Neutrophil (primary cell): ENCODE results near the gene ARMH4.

Experiments
- H3K27ac ChIP-seq: fragments of 200-600 bp; sonication (generic); 2 replicates; pipeline ENCODE4 v1.5.1; 2016; ENCODE audit warnings: mild to moderate bottlenecking, moderate library complexity
- H3K27me3 ChIP-seq: fragments of 200-600 bp; sonication (generic); 2 replicates; pipeline ENCODE4 v1.6.0; 2016; ENCODE audit warnings: mild to moderate bottlenecking
- H3K36me3 ChIP-seq: fragments of 200-600 bp; sonication (generic); 2 replicates; pipeline ENCODE4 v1.5.1; 2017
- H3K4me1 ChIP-seq, 2 experiments: fragments of 200-600 bp in 1 of 2; sonication (generic) in 1 of 2; 1 replicate in 1 of 2; 2 replicates in 1 of 2; pipeline versions ENCODE4 v1.5.1 to v1.6.1; 2013 to 2016; ENCODE audit warnings: low read depth in 1 of 2, low read length in 1 of 2, mild to moderate bottlenecking in 1 of 2, moderate library complexity in 1 of 2; ENCODE audit not compliant: control insufficient read depth in 1 of 2, insufficient read depth in 1 of 2
- H3K4me3 ChIP-seq, 2 experiments: fragments of 200-600 bp in 1 of 2; sonication (generic) in 1 of 2; 1 replicate in 1 of 2; 2 replicates in 1 of 2; pipeline ENCODE4 v1.5.1; 2013 to 2016; ENCODE audit warnings: low read depth in 1 of 2, low read length in 1 of 2, mild to moderate bottlenecking in 1 of 2, moderate library complexity in 1 of 2
- H3K9me3 ChIP-seq: fragments of 200-600 bp; sonication (generic); 2 replicates; pipeline ENCODE4 v1.5.1; 2016
- TF ChIP-seq, protein P1 (sequence below): fragments of 200-600 bp; sonication (generic); IDR thresholded peaks from 2 replicates; pipeline ENCODE4 v1.5.1; 2016; ENCODE audit warnings: antibody characterized with exemption

Gene ARMH4, protein sequence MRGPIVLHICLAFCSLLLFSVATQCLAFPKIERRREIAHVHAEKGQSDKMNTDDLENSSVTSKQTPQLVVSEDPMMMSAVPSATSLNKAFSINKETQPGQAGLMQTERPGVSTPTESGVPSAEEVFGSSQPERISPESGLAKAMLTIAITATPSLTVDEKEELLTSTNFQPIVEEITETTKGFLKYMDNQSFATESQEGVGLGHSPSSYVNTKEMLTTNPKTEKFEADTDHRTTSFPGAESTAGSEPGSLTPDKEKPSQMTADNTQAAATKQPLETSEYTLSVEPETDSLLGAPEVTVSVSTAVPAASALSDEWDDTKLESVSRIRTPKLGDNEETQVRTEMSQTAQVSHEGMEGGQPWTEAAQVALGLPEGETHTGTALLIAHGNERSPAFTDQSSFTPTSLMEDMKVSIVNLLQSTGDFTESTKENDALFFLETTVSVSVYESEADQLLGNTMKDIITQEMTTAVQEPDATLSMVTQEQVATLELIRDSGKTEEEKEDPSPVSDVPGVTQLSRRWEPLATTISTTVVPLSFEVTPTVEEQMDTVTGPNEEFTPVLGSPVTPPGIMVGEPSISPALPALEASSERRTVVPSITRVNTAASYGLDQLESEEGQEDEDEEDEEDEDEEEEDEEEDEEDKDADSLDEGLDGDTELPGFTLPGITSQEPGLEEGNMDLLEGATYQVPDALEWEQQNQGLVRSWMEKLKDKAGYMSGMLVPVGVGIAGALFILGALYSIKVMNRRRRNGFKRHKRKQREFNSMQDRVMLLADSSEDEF

DNA sequence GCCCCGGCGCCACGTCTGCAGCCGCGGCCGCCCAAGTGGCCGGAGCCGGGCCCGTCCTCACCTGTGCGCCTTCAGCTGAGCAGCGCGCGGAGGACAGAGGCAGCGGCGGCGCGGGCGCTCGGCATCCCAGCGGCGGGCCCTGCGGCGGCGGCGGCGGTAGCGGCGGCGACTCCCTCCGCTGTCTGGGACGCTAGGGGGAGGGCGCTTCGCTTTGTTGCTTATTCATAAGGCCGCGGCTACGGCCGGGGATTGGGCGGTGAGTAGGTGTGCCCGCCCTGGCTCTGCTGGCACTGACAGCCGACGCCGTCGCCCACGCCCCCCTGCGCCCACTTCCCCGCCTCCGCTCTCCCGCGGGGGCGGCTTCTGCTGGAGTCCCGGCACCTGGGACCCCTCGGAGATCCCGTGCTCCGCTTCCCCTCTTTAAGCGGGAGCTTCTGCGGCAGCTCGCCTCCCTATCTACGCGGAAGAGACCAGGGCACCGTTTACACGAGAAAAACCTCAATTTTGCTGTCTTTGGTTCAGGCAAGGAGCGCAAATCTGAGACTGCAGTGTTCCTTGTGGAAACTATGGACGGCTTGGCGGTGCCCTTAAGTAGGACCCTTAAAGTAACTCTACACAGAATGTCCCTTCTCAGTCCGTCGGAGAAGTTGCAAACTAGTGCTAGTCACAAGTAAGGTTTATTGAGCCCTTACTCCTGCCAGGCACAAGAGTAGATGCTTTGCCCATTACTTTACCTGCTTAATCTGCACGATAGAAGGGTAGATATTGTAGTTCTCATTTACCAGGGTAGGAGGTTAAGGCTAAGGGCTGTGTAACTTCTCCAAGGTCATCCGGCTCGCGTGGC lies at the start of gene ARMH4:
Gene ARMH4, minus strand, starts transcription at position 200 of the 844 bp plus-strand sequence. CDS start 12,855 bp downstream, outside the sequence.
- Histone ChIP-seq H3K36me3 (no peaks in the 10 kb centered on the region), H3K9me3 (no peaks in the 10 kb centered on the region), H3K27me3 (peaks cover 88% of the 10 kb centered on the region), H3K27ac (no peak within 1 kb of the TSS), H3K4me3 (peak within 1 kb of the TSS; percentile 3 to 48), H3K4me1 (peaks cover 10 to 17% of the 10 kb centered on the region in 2 experiments)
- TF ChIP-seq, protein P1, sequence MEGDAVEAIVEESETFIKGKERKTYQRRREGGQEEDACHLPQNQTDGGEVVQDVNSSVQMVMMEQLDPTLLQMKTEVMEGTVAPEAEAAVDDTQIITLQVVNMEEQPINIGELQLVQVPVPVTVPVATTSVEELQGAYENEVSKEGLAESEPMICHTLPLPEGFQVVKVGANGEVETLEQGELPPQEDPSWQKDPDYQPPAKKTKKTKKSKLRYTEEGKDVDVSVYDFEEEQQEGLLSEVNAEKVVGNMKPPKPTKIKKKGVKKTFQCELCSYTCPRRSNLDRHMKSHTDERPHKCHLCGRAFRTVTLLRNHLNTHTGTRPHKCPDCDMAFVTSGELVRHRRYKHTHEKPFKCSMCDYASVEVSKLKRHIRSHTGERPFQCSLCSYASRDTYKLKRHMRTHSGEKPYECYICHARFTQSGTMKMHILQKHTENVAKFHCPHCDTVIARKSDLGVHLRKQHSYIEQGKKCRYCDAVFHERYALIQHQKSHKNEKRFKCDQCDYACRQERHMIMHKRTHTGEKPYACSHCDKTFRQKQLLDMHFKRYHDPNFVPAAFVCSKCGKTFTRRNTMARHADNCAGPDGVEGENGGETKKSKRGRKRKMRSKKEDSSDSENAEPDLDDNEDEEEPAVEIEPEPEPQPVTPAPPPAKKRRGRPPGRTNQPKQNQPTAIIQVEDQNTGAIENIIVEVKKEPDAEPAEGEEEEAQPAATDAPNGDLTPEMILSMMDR, result no peak

DNA sequence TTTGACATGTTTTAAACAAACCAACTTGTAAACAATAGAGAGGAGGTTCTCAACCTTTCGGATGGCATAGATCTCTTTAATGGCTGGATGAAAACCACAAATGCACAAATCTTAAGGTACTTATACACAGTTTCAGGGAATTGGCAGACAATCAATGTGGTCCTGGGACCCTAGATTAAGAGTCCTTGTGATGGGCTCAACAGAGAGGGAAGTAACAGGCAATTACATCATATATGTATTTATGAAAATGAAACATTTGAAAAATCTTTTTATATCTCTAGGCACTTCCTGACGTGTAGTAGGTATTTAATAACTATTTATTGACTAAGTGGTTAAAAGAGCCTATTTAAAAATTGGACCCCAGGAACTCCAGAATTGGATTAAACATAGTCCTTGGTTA lies 48.8 kb upstream of the ARMH4 start:
- Histone ChIP-seq H3K4me1 (peaks cover 20 to 21% of the 10 kb centered on the region in 2 experiments), H3K27me3 (no peaks in the 10 kb centered on the region), H3K27ac (peak overlapping the region; percentile 93), H3K4me3 (peak overlapping the region; percentile 84 to 94), H3K36me3 (peaks cover 22% of the 10 kb centered on the region), H3K9me3 (no peaks in the 10 kb centered on the region)
- TF ChIP-seq, protein P1, result no peak

DNA sequence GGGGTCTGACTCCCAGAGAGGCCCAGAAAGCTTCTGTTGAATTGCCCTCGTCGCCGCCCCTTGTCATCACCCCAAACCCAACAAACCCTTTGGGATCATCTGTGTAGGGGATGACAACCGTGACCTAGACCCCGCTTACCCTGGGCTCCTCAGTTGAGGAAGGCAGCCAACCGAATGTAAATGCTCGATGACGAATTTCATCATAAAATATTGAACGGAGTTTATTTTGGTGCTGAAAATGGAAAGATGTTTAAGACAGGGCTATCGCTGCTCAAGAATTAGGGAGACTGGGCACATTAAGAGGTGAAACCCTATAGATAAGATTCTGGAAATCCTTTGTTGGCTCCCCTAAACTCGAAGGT lies 48.4 kb upstream of the ARMH4 start:
- Histone ChIP-seq H3K27ac (peak overlapping the region; percentile 93), H3K9me3 (no peaks in the 10 kb centered on the region), H3K4me1 (peaks cover 20 to 21% of the 10 kb centered on the region in 2 experiments), H3K27me3 (no peaks in the 10 kb centered on the region), H3K4me3 (peak overlapping the region; percentile 84 to 94), H3K36me3 (peaks cover 18% of the 10 kb centered on the region)
- TF ChIP-seq, protein P1, result no peak

DNA sequence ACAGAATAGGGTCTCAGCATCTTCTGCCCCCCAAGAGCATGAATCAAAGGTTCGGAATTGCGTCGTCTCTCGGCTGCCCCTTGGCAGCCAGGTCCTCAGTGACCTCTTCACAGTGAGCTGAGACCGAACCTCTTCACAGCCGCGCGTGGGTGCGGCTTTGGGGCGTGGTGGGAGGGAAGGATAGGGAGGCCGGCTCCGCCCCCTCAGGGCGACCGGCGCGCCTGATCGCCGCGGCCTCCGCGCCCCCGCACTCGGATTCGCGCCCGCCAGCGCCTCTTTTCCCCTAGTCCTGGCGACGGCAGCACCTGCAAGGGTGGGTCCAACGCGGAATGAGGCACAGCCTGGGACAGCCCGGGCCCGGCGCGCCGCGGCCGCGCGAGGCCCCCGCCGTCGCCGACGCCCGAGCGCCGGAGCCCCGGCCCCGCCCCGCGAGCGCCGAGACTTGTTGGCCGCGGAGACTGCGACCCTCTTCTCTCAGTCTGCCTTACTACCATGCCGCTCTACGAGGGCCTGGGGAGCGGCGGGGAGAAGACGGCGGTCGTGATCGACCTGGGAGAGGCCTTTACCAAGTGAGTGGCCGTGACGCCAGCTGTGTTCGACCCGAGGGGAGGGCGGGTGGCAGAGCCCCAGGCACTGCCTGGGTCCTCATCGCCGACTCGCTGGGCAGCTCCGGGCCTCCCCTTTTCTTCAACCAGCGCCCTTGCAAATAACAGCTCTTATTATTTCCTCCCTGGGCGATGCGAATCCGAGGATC lies 47.9 kb upstream of the ARMH4 start, which contains the start of gene ACTR10:
Gene ACTR10, plus strand, starts transcription at position 424 of the 754 bp plus-strand sequence. Its CDS starts 69 bp downstream, at position 493.
- Histone ChIP-seq H3K4me1 (peaks cover 20 to 21% of the 10 kb centered on the region in 2 experiments), H3K27me3 (no peaks in the 10 kb centered on the region), H3K9me3 (no peaks in the 10 kb centered on the region), H3K36me3 (peaks cover 16% of the 10 kb centered on the region), H3K4me3 (peak within 1 kb of the TSS; percentile 84 to 94), H3K27ac (peak within 1 kb of the TSS; percentile 93)
- TF ChIP-seq, protein P1, result no peak
